ENCODE measurements around the gene PPP2R3B. TPM values are rescaled to one million over a fixed set of nuclear protein-coding genes. Genes with fewer than 3 reads are reported as not detected.

Gene PPP2R3B
- total and polyA plus RNA-seq, 2 of the 13 experiments (the other 11 are each of a cell fraction or from before 2014, with no cell fraction given), result 17.0 to 21.4 TPM

- TF ChIP-seq ZBTB40 (IDR thresholded peaks at IDR 0.05), result no peak
- no peak for TF ChIP-seq ZBTB40 (CRISPR knock-in tag; IDR thresholded peaks at IDR 0.05)
- TF ChIP-seq DBP (CRISPR knock-in tag; IDR thresholded peaks at IDR 0.05; ENCODE audit: not compliant biosample characterization), result no peak
- no peak for TF ChIP-seq KLF16 (CRISPR knock-in tag; IDR thresholded peaks at IDR 0.05)
- no peak for TF ChIP-seq ZNF253 (CRISPR knock-in tag; IDR thresholded peaks at IDR 0.05; ENCODE audit: borderline replicate concordance)
- TF ChIP-seq TSC22D2 (CRISPR knock-in tag; IDR thresholded peaks at IDR 0.05; ENCODE audit: borderline replicate concordance), result no peak
Observed at GRCh38 chrX:397575-397974, 10.9 kb upstream of the PPP2R3B start (continued).

Measured in HepG2 (cell line).